HepG2 (cell line): Measurements from ENCODE around the gene CDK15. TPM values are rescaled to one million over a fixed set of nuclear protein-coding genes. Genes with fewer than 3 reads are reported as not detected.

Source experiments
- ATAC-seq: fragments of 200-7000 bp; cut with Tn5 transposase; 3 replicates; pipeline ENCODE4 v1.9.1; 2020; ENCODE audit warnings: mild to moderate bottlenecking, moderate library complexity
- BruUV-seq: library from RNA; stranded (reverse); fragments of 400-500 nt; replicated peaks from 2 replicates; lab custom pipeline; 2021; lab: Mats Ljungman, UMichigan
- CTCF ChIA-PET: fragments of 300-600 bp; formaldehyde crosslinking; extraction: SDS; loops from one replicate; lab custom pipeline; 2021; ENCODE audit warnings: low total read pairs, inconsistent platforms, low intra/inter-chr PET ratio; lab: Yijun Ruan, JAX
- POLR2A ChIA-PET: fragments of 350-600 bp; sonication (Branson Sonifier 250); formaldehyde crosslinking; loops from one replicate; lab custom pipeline; 2020; ENCODE audit warnings: antibody characterized with exemption, inconsistent platforms; lab: Yijun Ruan, JAX
- DNase-seq: peaks from one replicate; pipeline ENCODE4 v3.0.0-alpha.2; 2015; ENCODE audit warnings: low spot score
- FAIRE-seq: peaks from 3 replicates; lab custom pipeline; 2011; peaks lifted over from hg19 to GRCh38; lab: Jason Lieb, UNC
- H2AFZ ChIP-seq: one replicate; pipeline ENCODE4 v1.6.1; 2011; ENCODE audit warnings: low read length, inconsistent platforms
- H3K27ac ChIP-seq: fragments of 300-600 bp; 3 replicates; pipeline ENCODE4 v1.8.0; 2011; ENCODE audit warnings: mixed run types, mild to moderate bottlenecking, mixed read lengths, low read length, inconsistent platforms; ENCODE audit not compliant: insufficient read depth; ENCODE audit errors: extremely low read length
- H3K27me3 ChIP-seq, 2 experiments: fragments of 200-600 bp in 1 of 2; 2 replicates in 1 of 2; 3 replicates in 1 of 2; pipeline versions ENCODE4 v1.6.0 to v1.8.0; 2011; ENCODE audit warnings: low read length in 2 of 2, mild to moderate bottlenecking in 2 of 2, moderate library complexity in 2 of 2, inconsistent platforms in 1 of 2; ENCODE audit not compliant: insufficient read depth in 2 of 2, control insufficient read depth in 1 of 2
- H3K36me3 ChIP-seq, 2 experiments: fragments of 200-600 bp in 1 of 2; replicated peaks in 1 of 2; 2 replicates in 1 of 2; 3 replicates in 1 of 2; pipeline versions ENCODE4 v1.5.1 to v1.8.0; 2011; ENCODE audit warnings: low read length in 2 of 2, inconsistent platforms in 1 of 2; ENCODE audit not compliant: insufficient read depth in 2 of 2, control insufficient read depth in 1 of 2
- H3K4me1 ChIP-seq: 2 replicates; pipeline ENCODE4 v1.5.1; 2012; ENCODE audit warnings: low read length, inconsistent platforms; ENCODE audit not compliant: insufficient read depth
- H3K4me2 ChIP-seq: 2 replicates; pipeline ENCODE4 v1.6.0; 2011; ENCODE audit warnings: low read depth, low read length, inconsistent platforms
- H3K4me3 ChIP-seq, 3 experiments: fragments of 200-600 bp in 1 of 3; sonication (generic), shearing (Covaris generic) in 1 of 3; replicated peaks in 1 of 3; 2 replicates each; pipeline ENCODE4 v1.5.1; 2011 to 2016; ENCODE audit warnings: low read length in 3 of 3, inconsistent platforms in 2 of 3, low read depth in 2 of 3, mild to moderate bottlenecking in 2 of 3, control low read depth in 1 of 3, mixed read lengths in 1 of 3; ENCODE audit not compliant: insufficient read depth in 1 of 3
- H3K79me2 ChIP-seq: one replicate; pipeline ENCODE4 v1.6.1; 2011; ENCODE audit warnings: low read length, inconsistent platforms; ENCODE audit not compliant: insufficient read depth
- H3K9ac ChIP-seq: 2 replicates; pipeline ENCODE4 v1.6.0; 2011; ENCODE audit warnings: mild to moderate bottlenecking, low read depth, low read length, inconsistent platforms; ENCODE audit not compliant: insufficient read depth
- H3K9me3 ChIP-seq: 2 replicates; pipeline ENCODE4 v1.5.1; 2012; ENCODE audit warnings: mild to moderate bottlenecking, low read length
- H4K20me1 ChIP-seq: 2 replicates; pipeline ENCODE4 v1.6.0; 2011; ENCODE audit warnings: inconsistent platforms, mild to moderate bottlenecking, low read length, moderate library complexity; ENCODE audit not compliant: insufficient read depth
- CENPX ChIP-seq: sonication (generic); formaldehyde crosslinking; IDR thresholded peaks from 2 replicates; pipeline ENCODE4 v1.9.0; 2021; ENCODE audit warnings: mild to moderate bottlenecking, missing genetic modification reagents, moderate library complexity
- FOSL1 ChIP-seq: sonication (generic); formaldehyde crosslinking; IDR thresholded peaks from 2 replicates; pipeline ENCODE4 v1.9.0; 2021; ENCODE audit warnings: missing genetic modification reagents, borderline replicate concordance
- KDM6A ChIP-seq: IDR thresholded peaks from 2 replicates; pipeline ENCODE4 v1.6.1; 2016; ENCODE audit warnings: low read depth
- SIX1 ChIP-seq: sonication (generic); formaldehyde crosslinking; IDR thresholded peaks from 2 replicates; pipeline ENCODE4 v1.4.0; 2020; ENCODE audit warnings: missing genetic modification reagents, borderline replicate concordance
- SRSF9 ChIP-seq: fragments of 200-400 bp; formaldehyde crosslinking; IDR thresholded peaks from 2 replicates; pipeline ENCODE4 v1.6.1; 2018; ENCODE audit warnings: borderline replicate concordance, mild to moderate bottlenecking, low read depth, low read length; ENCODE audit not compliant: insufficient read depth, poor library complexity, severe bottlenecking
- ZFAT ChIP-seq: sonication (generic); formaldehyde crosslinking; conservative IDR thresholded peaks from 2 replicates; pipeline ENCODE4 v1.8.1; 2023; ENCODE audit warnings: missing genetic modification reagents, inconsistent platforms
- ZNF333 ChIP-seq: sonication (generic); formaldehyde crosslinking; IDR thresholded peaks from 2 replicates; pipeline ENCODE4 v1.4.0; 2020; ENCODE audit warnings: mild to moderate bottlenecking, missing genetic modification reagents, borderline replicate concordance
- ZNF558 ChIP-seq: sonication (generic); formaldehyde crosslinking; IDR thresholded peaks from 2 replicates; pipeline ENCODE4 v1.9.0; 2022; ENCODE audit warnings: mild to moderate bottlenecking, missing genetic modification reagents, borderline replicate concordance
- ZNF569 ChIP-seq: sonication (generic); formaldehyde crosslinking; IDR thresholded peaks from 2 replicates; pipeline ENCODE4 v1.5.0; 2020; ENCODE audit warnings: mild to moderate bottlenecking, missing genetic modification reagents, moderate library complexity, borderline replicate concordance
- ZNF841 ChIP-seq: sonication (generic); formaldehyde crosslinking; IDR thresholded peaks from 2 replicates; pipeline ENCODE4 v1.8.1; 2023; ENCODE audit warnings: missing genetic modification reagents, borderline replicate concordance
- in situ Hi-C: cut with HindIII; loops from 2 replicates; pipeline ENCODE4 v1.10.0; 2017; ENCODE audit warnings: low pct_unique_long_range_greater_than_20kb; ENCODE audit not compliant: extremely low pct_ligation_motif_present
- intact Hi-C: fragments of 100-400 bp; cut with micrococcal nuclease; formaldehyde crosslinking; loops from one replicate; pipeline ENCODE4 v1.10.0; 2022; ENCODE audit not compliant: unreplicated experiment
- polyA plus RNA-seq, 8 experiments: library from polyadenylated mRNA; depleted of rRNA in 3 of 8; stranded (reverse) in 7 of 8; unstranded in 1 of 8; fragments of >200 nt; fragmentation: Illumina TruSeq in 4 of 8; extraction: Trizol in 4 of 8; gene quantifications; 2 replicates each; pipeline versions ENCODE4 v1.2.1 to v1.2.3, GENCODE V29; 2011 to 2016; ENCODE audit warnings: low read depth in 4 of 8, missing spikeins in 1 of 8, mixed read lengths in 1 of 8; ENCODE audit not compliant: insufficient read depth in 1 of 8
- total RNA-seq, 5 experiments: library from RNA; depleted of rRNA; stranded (reverse); fragments of >200 nt; fragmentation: Illumina TruSeq; extraction: Trizol; gene quantifications; 2 replicates each; pipeline ENCODE4 v1.2.3, GENCODE V29; 2016; ENCODE audit warnings: low read depth in 1 of 5
- TF ChIP-seq, protein P1 (sequence below): sonication (generic); formaldehyde crosslinking; IDR thresholded peaks from 2 replicates; pipeline ENCODE4 v1.4.0; 2020; ENCODE audit warnings: missing genetic modification reagents, borderline replicate concordance
- TF ChIP-seq, protein P2 (sequence below), 2 experiments: fragments of 450-650 bp in 1 of 2; sonication (generic) in 1 of 2; formaldehyde crosslinking; IDR thresholded peaks; 2 replicates each; pipeline versions ENCODE4 v1.5.0 to v1.8.0; 2020 to 2022; ENCODE audit warnings: mild to moderate bottlenecking in 1 of 2, missing genetic modification reagents in 1 of 2

The CDK15 gene
- total and polyA plus RNA-seq, 2 of the 13 experiments (the other 11 are each of a cell fraction or from before 2014, with no cell fraction given): not detected

DNA sequence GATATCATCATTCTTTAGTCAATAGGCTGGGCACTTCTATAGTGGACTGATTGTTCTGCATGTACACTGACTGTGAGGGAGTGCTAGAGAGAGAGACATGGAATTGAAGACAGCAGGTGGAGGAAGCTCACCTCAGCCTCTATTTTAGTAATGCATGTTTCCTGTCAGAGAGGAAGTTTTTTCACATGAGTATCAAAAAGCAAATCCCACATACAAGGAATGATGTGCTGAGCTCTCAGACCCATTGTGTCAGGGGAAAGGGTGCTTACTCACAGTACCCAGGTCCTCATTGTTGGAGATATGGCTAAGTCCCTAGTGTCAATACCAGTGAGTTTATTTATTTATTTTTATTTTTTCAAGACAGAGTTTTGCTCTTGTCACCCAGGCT is 9.9 kb upstream of the CDK15 start:
- H3K27me3 ChIP-seq: no peaks in the 10 kb centered on the region
- H3K4me1 ChIP-seq: no peaks in the 10 kb centered on the region
- no peaks in the 10 kb centered on the region for H3K79me2 ChIP-seq
- in situ Hi-C loops: loop anchor here (10.0 kb wide), 1 partner anchor 388 kb away; no protein-coding TSS in a partner anchor
- ATAC-seq (peak; percentile 23; the same call in 1 of the 3 replicates), DNase-seq (no peak), FAIRE-seq (no peak)
- CTCF ChIA-PET: interaction anchor here (2.9 kb wide), 1 partner anchor 382 kb away, joined by 17 read pairs; no protein-coding TSS in a partner anchor
- intact Hi-C loops: loop anchor here (1.0 kb wide), 1 partner anchor 382 kb away; no protein-coding TSS in a partner anchor
- no peak overlapping the region for H3K4me2 ChIP-seq
- H3K27ac ChIP-seq: no peak overlapping the region
- no peak overlapping the region for H2AFZ ChIP-seq
- H3K9me3 ChIP-seq: no peaks in the 10 kb centered on the region
- H3K36me3 ChIP-seq: no peaks in the 10 kb centered on the region
- TF ChIP-seq ZNF841 (CRISPR knock-in tag) (no peak), SRSF9 (no peak), SIX1 (CRISPR knock-in tag) (no peak), ZFAT (CRISPR knock-in tag) (no peak), FOSL1 (no peak), ZNF569 (CRISPR knock-in tag) (no peak), ZNF333 (CRISPR knock-in tag) (no peak), KDM6A (CRISPR knock-in tag) (no peak), CENPX (CRISPR knock-in tag) (no peak), ZNF558 (no peak)
- TF ChIP-seq, protein P1, sequence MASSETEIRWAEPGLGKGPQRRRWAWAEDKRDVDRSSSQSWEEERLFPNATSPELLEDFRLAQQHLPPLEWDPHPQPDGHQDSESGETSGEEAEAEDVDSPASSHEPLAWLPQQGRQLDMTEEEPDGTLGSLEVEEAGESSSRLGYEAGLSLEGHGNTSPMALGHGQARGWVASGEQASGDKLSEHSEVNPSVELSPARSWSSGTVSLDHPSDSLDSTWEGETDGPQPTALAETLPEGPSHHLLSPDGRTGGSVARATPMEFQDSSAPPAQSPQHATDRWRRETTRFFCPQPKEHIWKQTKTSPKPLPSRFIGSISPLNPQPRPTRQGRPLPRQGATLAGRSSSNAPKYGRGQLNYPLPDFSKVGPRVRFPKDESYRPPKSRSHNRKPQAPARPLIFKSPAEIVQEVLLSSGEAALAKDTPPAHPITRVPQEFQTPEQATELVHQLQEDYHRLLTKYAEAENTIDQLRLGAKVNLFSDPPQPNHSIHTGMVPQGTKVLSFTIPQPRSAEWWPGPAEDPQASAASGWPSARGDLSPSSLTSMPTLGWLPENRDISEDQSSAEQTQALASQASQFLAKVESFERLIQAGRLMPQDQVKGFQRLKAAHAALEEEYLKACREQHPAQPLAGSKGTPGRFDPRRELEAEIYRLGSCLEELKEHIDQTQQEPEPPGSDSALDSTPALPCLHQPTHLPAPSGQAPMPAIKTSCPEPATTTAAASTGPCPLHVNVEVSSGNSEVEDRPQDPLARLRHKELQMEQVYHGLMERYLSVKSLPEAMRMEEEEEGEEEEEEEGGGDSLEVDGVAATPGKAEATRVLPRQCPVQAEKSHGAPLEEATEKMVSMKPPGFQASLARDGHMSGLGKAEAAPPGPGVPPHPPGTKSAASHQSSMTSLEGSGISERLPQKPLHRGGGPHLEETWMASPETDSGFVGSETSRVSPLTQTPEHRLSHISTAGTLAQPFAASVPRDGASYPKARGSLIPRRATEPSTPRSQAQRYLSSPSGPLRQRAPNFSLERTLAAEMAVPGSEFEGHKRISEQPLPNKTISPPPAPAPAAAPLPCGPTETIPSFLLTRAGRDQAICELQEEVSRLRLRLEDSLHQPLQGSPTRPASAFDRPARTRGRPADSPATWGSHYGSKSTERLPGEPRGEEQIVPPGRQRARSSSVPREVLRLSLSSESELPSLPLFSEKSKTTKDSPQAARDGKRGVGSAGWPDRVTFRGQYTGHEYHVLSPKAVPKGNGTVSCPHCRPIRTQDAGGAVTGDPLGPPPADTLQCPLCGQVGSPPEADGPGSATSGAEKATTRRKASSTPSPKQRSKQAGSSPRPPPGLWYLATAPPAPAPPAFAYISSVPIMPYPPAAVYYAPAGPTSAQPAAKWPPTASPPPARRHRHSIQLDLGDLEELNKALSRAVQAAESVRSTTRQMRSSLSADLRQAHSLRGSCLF (CRISPR knock-in tag): no peak
- TF ChIP-seq, protein P2, sequence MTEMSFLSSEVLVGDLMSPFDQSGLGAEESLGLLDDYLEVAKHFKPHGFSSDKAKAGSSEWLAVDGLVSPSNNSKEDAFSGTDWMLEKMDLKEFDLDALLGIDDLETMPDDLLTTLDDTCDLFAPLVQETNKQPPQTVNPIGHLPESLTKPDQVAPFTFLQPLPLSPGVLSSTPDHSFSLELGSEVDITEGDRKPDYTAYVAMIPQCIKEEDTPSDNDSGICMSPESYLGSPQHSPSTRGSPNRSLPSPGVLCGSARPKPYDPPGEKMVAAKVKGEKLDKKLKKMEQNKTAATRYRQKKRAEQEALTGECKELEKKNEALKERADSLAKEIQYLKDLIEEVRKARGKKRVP (CRISPR knock-in tag; IDR thresholded peaks at IDR 0.05): no peak
- BruUV-seq: no TSS peak
- no peak overlapping the region for H3K4me3 ChIP-seq
- POLR2A ChIA-PET: no interaction called here
- no peaks in the 10 kb centered on the region for H4K20me1 ChIP-seq
- H3K9ac ChIP-seq: no peak overlapping the region
